ENCODE results near the gene PPP5C. TPM values are rescaled to one million over a fixed set of nuclear protein-coding genes. Genes with fewer than 3 reads are reported as not detected.

Gene PPP5C
- total and polyA plus RNA-seq, 2 of the 8 experiments (the other 6 are each of a cell fraction or from before 2014, with no cell fraction given), result 112 to 156 TPM

- no peak for TF ChIP-seq E2F6 (IDR thresholded peaks at IDR 0.05)
- no peak for TF ChIP-seq CHD7 (IDR thresholded peaks at IDR 0.05; ENCODE audit: insufficient replicate concordance, low read length)
- no peak for TF ChIP-seq TCF12 (IDR thresholded peaks at IDR 0.05; ENCODE audit: low read depth, low read length)
- TF ChIP-seq POLR2A (IDR thresholded peaks at IDR 0.05; ENCODE audit: control extremely low read depth in 1 of 2, low read depth in 2 of 2, low read length in 2 of 2), result no peak
- no peak for TF ChIP-seq SP1 (IDR thresholded peaks at IDR 0.05; ENCODE audit: low read depth, low read length)
- TF ChIP-seq SIRT6 (IDR thresholded peaks at IDR 0.05; ENCODE audit: low read length), result no peak
- TF ChIP-seq SUZ12 (IDR thresholded peaks at IDR 0.05; ENCODE audit: low read length), result no peak
- TF ChIP-seq HDAC6 (IDR thresholded peaks at IDR 0.05; ENCODE audit: low read depth, low read length), result no peak
- no peak for TF ChIP-seq PHF8 (conservative IDR thresholded peaks at IDR 0.05; ENCODE audit: low read depth, low read length)
Observed at GRCh38 chr19:46319613-46320012, 27.3 kb upstream of the PPP5C start (continued).

Measured in H1 (cell line).